ENCODE results near the gene ELOF1. TPM values are rescaled to one million over a fixed set of nuclear protein-coding genes. Genes with fewer than 3 reads are reported as not detected.
"Not testable (repeated sequence)": the region's sequence is repeated elsewhere in the genome, so short reads cannot be mapped to it uniquely, and the experiment has no call there.

ELOF1 gene
- total RNA-seq, 1 donor from 2014 or later, result 44.3 TPM

GRCh38 chr19:11566164-11566563, 7.1 kb upstream of the ELOF1 start:
- no peaks in the 10 kb centered on the region for H3K36me3 ChIP-seq
- no peak for DNase-seq
- no peaks in the 10 kb centered on the region for H3K27me3 ChIP-seq (ENCODE audit: low read depth)
- H3K9me3 ChIP-seq, result no peaks in the 10 kb centered on the region
- ATAC-seq, result no peak
- no peaks in the 10 kb centered on the region for H3K4me1 ChIP-seq
- H3K27ac ChIP-seq, result no peak overlapping the region
- intact Hi-C loops (cut with DNase I), result no loop called here
- TF ChIP-seq CTCF (IDR thresholded peaks at IDR 0.05), result no peak
- no peak overlapping the region for H3K4me3 ChIP-seq

DNA sequence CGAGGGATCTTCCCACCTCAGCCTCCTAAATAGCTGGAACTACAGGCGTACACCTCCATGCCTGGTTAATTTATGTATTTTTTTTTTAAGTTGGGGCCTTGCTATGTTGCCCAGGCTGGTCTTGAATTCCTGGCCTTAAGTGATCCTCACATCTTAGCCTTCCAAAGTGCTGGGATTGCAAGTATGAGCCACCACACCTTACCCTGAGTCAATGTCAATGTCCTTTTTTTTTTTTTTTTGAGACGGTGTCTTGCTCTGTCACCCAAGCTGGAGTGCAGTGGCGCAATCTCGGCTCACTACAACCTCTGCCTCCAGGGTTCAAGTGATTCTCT, 6.6 kb upstream of the ELOF1 start:
- H3K27me3 ChIP-seq (ENCODE audit: low read depth); H3K4me3 ChIP-seq; intact Hi-C loops (cut with DNase I); H3K36me3 ChIP-seq; H3K27ac ChIP-seq; ATAC-seq; DNase-seq; H3K9me3 ChIP-seq; H3K4me1 ChIP-seq: not testable (repeated sequence)

GRCh38 chr19:11564082-11564807, 5.2 kb upstream of the ELOF1 start:
- H3K9me3 ChIP-seq; DNase-seq; H3K27ac ChIP-seq; H3K36me3 ChIP-seq; H3K27me3 ChIP-seq (ENCODE audit: low read depth); ATAC-seq; intact Hi-C loops (cut with DNase I); H3K4me3 ChIP-seq: not testable (repeated sequence)
- H3K4me1 ChIP-seq, result peaks cover 14% of the 10 kb centered on the region

DNA sequence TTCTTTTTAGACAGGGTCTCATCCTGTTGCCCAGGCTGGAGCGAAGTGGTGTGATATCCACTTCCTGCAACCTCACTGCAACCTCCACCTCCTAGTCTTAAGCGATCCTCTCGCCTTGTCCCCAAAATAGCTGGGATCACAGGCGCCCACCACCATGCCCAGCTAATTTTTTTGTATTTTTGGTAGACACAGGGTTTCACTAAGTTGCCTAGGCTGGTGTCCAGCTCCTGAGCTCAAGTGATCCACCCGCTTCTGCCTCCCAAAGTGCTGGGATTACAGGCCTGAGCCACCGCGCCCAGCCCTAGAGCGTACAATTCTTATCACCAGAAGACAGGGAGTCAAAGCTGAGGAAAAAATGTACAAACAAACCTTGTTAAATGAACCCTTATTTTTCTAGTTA, 4.5 kb upstream of the ELOF1 start:
- intact Hi-C loops (cut with DNase I), result no loop called here
- DNase-seq (no peak), ATAC-seq (no peak)
- Histone ChIP-seq H3K27me3 (ENCODE audit: low read depth) (no peaks in the 10 kb centered on the region), H3K27ac (no peak overlapping the region), H3K4me1 (peaks cover 15% of the 10 kb centered on the region), H3K9me3 (no peaks in the 10 kb centered on the region), H3K36me3 (no peaks in the 10 kb centered on the region), H3K4me3 (no peak overlapping the region)
- TF ChIP-seq CTCF (IDR thresholded peaks at IDR 0.05), result no peak

- TF ChIP-seq CTCF (IDR thresholded peaks at IDR 0.05), result peak; percentile 68
- H3K4me3 ChIP-seq, result peak overlapping the region; percentile 88
- intact Hi-C loops (cut with DNase I), result no loop called here
- H3K27ac ChIP-seq, result no peak overlapping the region
- peaks cover 34% of the 10 kb centered on the region for H3K4me1 ChIP-seq
- no peaks in the 10 kb centered on the region for H3K9me3 ChIP-seq
- no peaks in the 10 kb centered on the region for H3K27me3 ChIP-seq (ENCODE audit: low read depth)
- peaks cover 8% of the 10 kb centered on the region for H3K36me3 ChIP-seq
- ATAC-seq (peak; percentile 78 to 80), DNase-seq (no peak)
Measured at GRCh38 chr19:11560404-11561051, 1.5 kb upstream of the ELOF1 start.

DNA sequence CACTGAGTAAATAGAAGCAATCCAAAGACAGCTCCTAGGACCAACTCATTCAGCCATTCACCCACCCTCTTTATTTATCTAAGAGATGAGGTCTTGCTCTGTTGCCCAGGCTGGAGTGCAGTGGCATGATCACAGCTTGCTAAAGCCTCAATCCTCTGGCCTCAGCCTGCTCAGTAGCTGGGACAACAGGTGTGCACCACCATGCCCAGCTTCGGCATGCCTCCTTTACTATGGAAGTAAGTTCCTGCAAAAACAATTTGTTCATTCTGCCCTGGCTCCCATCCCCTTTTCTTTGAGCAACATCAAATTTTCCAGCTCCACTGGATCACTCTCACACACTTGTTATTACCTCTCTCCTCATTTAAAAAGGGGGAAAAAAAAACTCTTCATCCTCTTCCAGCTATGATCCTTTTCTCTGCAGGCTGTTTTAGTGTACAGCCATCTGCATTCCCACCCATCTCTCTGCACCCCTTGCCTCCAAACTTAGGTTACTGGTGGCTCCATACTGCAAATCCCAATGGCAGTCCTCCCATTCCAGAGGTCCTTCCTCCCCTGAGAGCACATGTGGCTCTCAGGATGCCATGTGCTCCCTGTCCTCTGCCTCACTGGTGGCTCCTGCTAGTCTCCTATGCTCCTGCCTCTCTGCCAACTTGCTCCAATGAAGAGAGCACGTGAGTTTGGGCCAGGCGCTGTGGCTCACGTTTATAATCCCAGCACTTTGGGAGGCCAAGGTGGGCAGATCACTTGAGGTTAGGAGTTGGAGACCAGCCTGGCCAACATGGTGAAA, 2.2 kb downstream of the ELOF1 start:
- ATAC-seq (no peak), DNase-seq (no peak)
- intact Hi-C loops (cut with DNase I), result no loop called here

More for the DNA sequence above, 2.2 kb downstream of the ELOF1 start:
- peaks cover 34% of the 10 kb centered on the region for H3K4me1 ChIP-seq
- H3K36me3 ChIP-seq, result peaks cover 42% of the 10 kb centered on the region
- no peak overlapping the region for H3K27ac ChIP-seq
- no peak overlapping the region for H3K4me3 ChIP-seq
- no peak for TF ChIP-seq CTCF (IDR thresholded peaks at IDR 0.05)
- H3K27me3 ChIP-seq (ENCODE audit: low read depth), result no peaks in the 10 kb centered on the region
- no peaks in the 10 kb centered on the region for H3K9me3 ChIP-seq
